GM12878 (cell line): ENCODE measurements around the gene GPR68. TPM values are rescaled to one million over a fixed set of nuclear protein-coding genes. Genes with fewer than 3 reads are reported as not detected.
"Not testable (repeated sequence)": the region's sequence is repeated elsewhere in the genome, so short reads cannot be mapped to it uniquely, and the experiment has no call there.

Experiments used
- ATAC-seq: fragments of 200-7000 bp; cut with Tn5 transposase; 3 replicates; pipeline ENCODE4 v1.9.1; 2020; ENCODE audit warnings: mild to moderate bottlenecking, moderate library complexity
- BruUV-seq: library from RNA; stranded (reverse); fragments of 400-500 nt; replicated peaks from 2 replicates; lab custom pipeline; 2021; lab: Mats Ljungman, UMichigan
- CTCF ChIA-PET: fragments of 300-600 bp; sonication (Branson Sonifier 250); formaldehyde crosslinking; extraction: SDS; loops from one replicate; lab custom pipeline; 2021; ENCODE audit warnings: inconsistent platforms; lab: Yijun Ruan, JAX
- POLR2A ChIA-PET: fragments of 350-600 bp; formaldehyde crosslinking; extraction: SDS; loops from one replicate; lab custom pipeline; 2021; ENCODE audit warnings: inconsistent platforms; lab: Charles Lee
- RAD21 ChIA-PET: fragments of 300-600 bp; sonication (Branson Sonifier 250); formaldehyde crosslinking; loops from one replicate; lab custom pipeline; 2023; ENCODE audit warnings: antibody characterized with exemption; ENCODE audit not compliant: unreplicated experiment; lab: Charles Lee
- SMC1A ChIA-PET: fragments of 300-600 bp; sonication (Branson Sonifier 250); formaldehyde crosslinking; loops from one replicate; lab custom pipeline; 2023; ENCODE audit not compliant: unreplicated experiment, uncharacterized antibody; lab: Charles Lee
- DNase-seq: peaks from one replicate; pipeline ENCODE4 v3.0.0-alpha.2; 2011; ENCODE audit warnings: low read depth, low spot score
- FAIRE-seq: peaks from 3 replicates; lab custom pipeline; 2011; peaks lifted over from hg19 to GRCh38; lab: Jason Lieb, UNC
- H2AFZ ChIP-seq: 2 replicates; pipeline ENCODE4 v1.6.0; 2011; ENCODE audit warnings: low read depth, low read length, control low read depth; ENCODE audit not compliant: control insufficient read depth
- H3K27ac ChIP-seq: 2 replicates; pipeline ENCODE4 v1.5.1; 2011; ENCODE audit warnings: control low read depth; ENCODE audit not compliant: control insufficient read depth, insufficient read depth
- H3K27me3 ChIP-seq, 2 experiments: replicated peaks in 1 of 2; 2 replicates each; pipeline versions ENCODE4 v1.6.0 to v1.6.1; 2011; ENCODE audit warnings: low read length in 1 of 2; ENCODE audit not compliant: control insufficient read depth in 2 of 2, insufficient read depth in 2 of 2
- H3K36me3 ChIP-seq, 2 experiments: 2 replicates each; pipeline ENCODE4 v1.5.1; 2011; ENCODE audit warnings: low read length in 1 of 2; ENCODE audit not compliant: control insufficient read depth in 2 of 2, insufficient read depth in 2 of 2
- H3K4me1 ChIP-seq: 2 replicates; pipeline ENCODE4 v1.6.1; 2011; ENCODE audit warnings: mild to moderate bottlenecking, low read length, moderate library complexity, mixed read lengths; ENCODE audit not compliant: control insufficient read depth, insufficient read depth
- H3K4me2 ChIP-seq: 2 replicates; pipeline ENCODE4 v1.6.0; 2011; ENCODE audit warnings: control low read depth; ENCODE audit not compliant: control insufficient read depth, insufficient read depth
- H3K4me3 ChIP-seq: fragments of 200-600 bp; sonication (generic); 2 replicates; pipeline ENCODE4 v1.5.1; 2016
- H3K79me2 ChIP-seq: 2 replicates; pipeline ENCODE4 v1.6.0; 2011; ENCODE audit warnings: low read length; ENCODE audit not compliant: control insufficient read depth, insufficient read depth
- H3K9ac ChIP-seq: 2 replicates; pipeline ENCODE4 v1.8.0; 2011; ENCODE audit warnings: low read length, control low read depth, mixed read lengths; ENCODE audit not compliant: control insufficient read depth, insufficient read depth
- H3K9me3 ChIP-seq: replicated peaks from 3 replicates; pipeline ENCODE4 v1.5.1; 2011; ENCODE audit warnings: mild to moderate bottlenecking, low read length; ENCODE audit not compliant: control insufficient read depth, insufficient read depth
- H4K20me1 ChIP-seq: 2 replicates; pipeline ENCODE4 v1.6.0; 2011; ENCODE audit not compliant: control insufficient read depth, insufficient read depth
- CREB1 ChIP-seq: IDR thresholded peaks from 2 replicates; pipeline ENCODE4 v1.6.1; 2012; ENCODE audit warnings: low read depth, mild to moderate bottlenecking, inconsistent platforms
- PML ChIP-seq: IDR thresholded peaks from 2 replicates; pipeline ENCODE4 v1.6.1; 2012; ENCODE audit warnings: low read length, inconsistent platforms
- SREBF2 ChIP-seq: IDR thresholded peaks from 2 replicates; pipeline ENCODE4 v1.6.1; 2012; ENCODE audit warnings: mild to moderate bottlenecking, low read length
- WGBS: methylation state at CpG from one replicate; pipeline ENCODE4 v1.1.6; 2016; ENCODE audit warnings: low lambda C conversion rate; ENCODE audit not compliant: insufficient replicate concordance, insufficient coverage; ENCODE audit errors: missing lambda C conversion rate; 5-methylcytosine and 5-hydroxymethylcytosine counted together
- in situ Hi-C: fragments of 300-500 bp; cut with MboI; formaldehyde crosslinking; loops from 9 replicates; pipeline ENCODE4 v1.14.3; 2018; ENCODE audit warnings: mixed read lengths
- intact Hi-C: fragments of 100-400 bp; cut with micrococcal nuclease; formaldehyde crosslinking; loops from one replicate; pipeline ENCODE4 v1.14.2; 2022; ENCODE audit not compliant: unreplicated experiment
- polyA plus RNA-seq, 11 experiments: library from polyadenylated mRNA; depleted of rRNA in 4 of 11; unstranded in 6 of 11; stranded (reverse) in 5 of 11; fragments of >200 nt; fragmentation: Nextera tagmentation in 4 of 11; fragmentation: Illumina TruSeq in 1 of 11; extraction: Ambion mirVana in 4 of 11; extraction: Trizol in 1 of 11; gene quantifications; 1 replicate in 1 of 11; 2 replicates in 10 of 11; pipeline versions ENCODE4 v1.2.1 to v1.2.3, GENCODE V29; 2011 to 2016; ENCODE audit warnings: inconsistent platforms in 2 of 11, missing spikeins in 2 of 11, low read depth in 1 of 11
- total RNA-seq, 4 experiments: library from RNA; depleted of rRNA in 3 of 4; stranded (reverse); fragments of >200 nt in 3 of 4; fragmentation: Illumina TruSeq in 1 of 4; extraction: Trizol in 1 of 4; gene quantifications; 2 replicates each; pipeline versions ENCODE4 v1.2.1 to v1.2.3, GENCODE V29; 2013 to 2021
- TF ChIP-seq, protein P1 (sequence below): fragments of 450-650 bp; formaldehyde crosslinking; IDR thresholded peaks from 2 replicates; pipeline ENCODE4 v1.4.0; 2022; ENCODE audit warnings: mild to moderate bottlenecking, moderate library complexity
- TF ChIP-seq, protein P2 (sequence below): fragments of 450-650 bp; IDR thresholded peaks from 2 replicates; pipeline ENCODE4 v1.6.1; 2017; ENCODE audit warnings: low read depth, mild to moderate bottlenecking, moderate library complexity

The GPR68 gene
- total and polyA plus RNA-seq, 10 of the 15 experiments (the other 5 are each of a cell fraction or from before 2014, with no cell fraction given): 0.06 to 3.4 (median 1.8) TPM

DNA sequence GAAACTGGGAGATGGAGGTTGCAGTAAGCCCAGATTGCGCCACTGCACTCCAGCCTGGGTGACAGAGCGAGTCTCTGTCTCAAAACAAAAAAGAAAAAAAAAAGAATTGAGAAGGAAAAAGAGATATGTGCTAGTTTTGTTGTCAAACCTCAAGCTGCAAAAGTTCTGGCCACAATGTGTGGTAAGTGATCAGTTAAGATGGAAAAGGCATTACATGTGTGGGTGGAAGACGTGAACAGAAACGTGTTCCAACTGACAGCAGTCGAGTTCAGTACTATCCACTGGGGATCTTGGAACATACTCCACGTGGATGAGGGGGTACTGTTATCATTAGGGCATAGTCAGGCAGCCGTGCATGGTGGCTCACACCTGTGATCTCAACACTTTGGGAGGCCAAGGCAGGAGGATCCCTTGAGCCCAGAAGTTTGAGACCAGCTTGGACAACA, 17.3 kb downstream of the GPR68 start (continued):
- TF ChIP-seq SREBF2 (no peak), CREB1 (no peak), PML (no peak)
- TF ChIP-seq, protein P1, sequence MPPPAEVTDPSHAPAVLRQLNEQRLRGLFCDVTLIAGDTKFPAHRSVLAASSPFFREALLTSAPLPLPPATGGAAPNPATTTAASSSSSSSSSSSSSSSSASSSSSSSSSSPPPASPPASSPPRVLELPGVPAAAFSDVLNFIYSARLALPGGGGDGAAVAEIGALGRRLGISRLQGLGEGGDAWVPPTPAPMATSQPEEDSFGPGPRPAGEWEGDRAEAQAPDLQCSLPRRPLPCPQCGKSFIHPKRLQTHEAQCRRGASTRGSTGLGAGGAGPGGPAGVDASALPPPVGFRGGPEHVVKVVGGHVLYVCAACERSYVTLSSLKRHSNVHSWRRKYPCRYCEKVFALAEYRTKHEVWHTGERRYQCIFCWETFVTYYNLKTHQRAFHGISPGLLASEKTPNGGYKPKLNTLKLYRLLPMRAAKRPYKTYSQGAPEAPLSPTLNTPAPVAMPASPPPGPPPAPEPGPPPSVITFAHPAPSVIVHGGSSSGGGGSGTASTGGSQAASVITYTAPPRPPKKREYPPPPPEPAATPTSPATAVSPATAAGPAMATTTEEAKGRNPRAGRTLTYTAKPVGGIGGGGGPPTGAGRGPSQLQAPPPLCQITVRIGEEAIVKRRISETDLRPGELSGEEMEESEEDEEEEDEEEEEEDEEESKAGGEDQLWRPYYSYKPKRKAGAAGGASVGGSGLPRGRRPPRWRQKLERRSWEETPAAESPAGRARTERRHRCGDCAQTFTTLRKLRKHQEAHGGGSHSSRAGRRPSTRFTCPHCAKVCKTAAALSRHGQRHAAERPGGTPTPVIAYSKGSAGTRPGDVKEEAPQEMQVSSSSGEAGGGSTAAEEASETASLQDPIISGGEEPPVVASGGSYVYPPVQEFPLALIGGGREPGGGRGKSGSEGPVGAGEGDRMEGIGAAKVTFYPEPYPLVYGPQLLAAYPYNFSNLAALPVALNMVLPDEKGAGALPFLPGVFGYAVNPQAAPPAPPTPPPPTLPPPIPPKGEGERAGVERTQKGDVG: 0 out of 2 replicates have a peak, but pooled peaks have one; percentile 7
- TF ChIP-seq, protein P2, sequence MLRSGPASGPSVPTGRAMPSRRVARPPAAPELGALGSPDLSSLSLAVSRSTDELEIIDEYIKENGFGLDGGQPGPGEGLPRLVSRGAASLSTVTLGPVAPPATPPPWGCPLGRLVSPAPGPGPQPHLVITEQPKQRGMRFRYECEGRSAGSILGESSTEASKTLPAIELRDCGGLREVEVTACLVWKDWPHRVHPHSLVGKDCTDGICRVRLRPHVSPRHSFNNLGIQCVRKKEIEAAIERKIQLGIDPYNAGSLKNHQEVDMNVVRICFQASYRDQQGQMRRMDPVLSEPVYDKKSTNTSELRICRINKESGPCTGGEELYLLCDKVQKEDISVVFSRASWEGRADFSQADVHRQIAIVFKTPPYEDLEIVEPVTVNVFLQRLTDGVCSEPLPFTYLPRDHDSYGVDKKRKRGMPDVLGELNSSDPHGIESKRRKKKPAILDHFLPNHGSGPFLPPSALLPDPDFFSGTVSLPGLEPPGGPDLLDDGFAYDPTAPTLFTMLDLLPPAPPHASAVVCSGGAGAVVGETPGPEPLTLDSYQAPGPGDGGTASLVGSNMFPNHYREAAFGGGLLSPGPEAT: peak; percentile 68; the same call in 1 of the 2 replicates

DNA sequence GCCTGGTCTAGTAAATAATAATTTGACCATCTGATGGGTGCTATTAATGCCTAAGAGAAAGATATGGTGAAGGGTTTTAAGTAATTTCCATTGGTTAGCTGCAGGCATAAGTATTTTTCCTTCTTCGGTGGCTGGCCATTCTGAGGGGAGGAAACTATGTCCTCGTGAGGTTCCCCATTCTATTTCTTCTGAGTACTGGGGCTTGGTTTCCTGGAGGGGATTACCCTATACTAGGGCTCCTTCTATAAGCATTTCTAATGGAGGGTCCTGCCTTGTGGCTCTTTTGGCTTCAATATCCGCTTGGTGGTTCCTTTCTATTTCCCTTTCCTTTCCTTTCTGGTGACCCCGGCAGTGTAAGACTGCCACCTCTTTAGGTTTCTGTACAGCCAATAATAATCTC, 18.1 kb downstream of the GPR68 start:
- ChIA-PET RAD21 (interaction anchor here (1.6 to 5.5 kb wide), 7 partner anchors 13 to 96 kb away, joined by 3 to 90 read pairs (median 16); partner anchors contain the start of gene GPR68), POLR2A (interaction anchor here (0.7 to 4.6 kb wide), 2 partner anchors 17 to 169 kb away, joined by 3 to 108 read pairs; partner anchors contain the start of gene GPR68), CTCF (interaction anchor here (0.9 to 4.7 kb wide), 5 partner anchors 14 to 49 kb away, joined by 3 to 59 read pairs (median 8); partner anchors contain the start of gene GPR68), SMC1A (interaction anchor here (1.1 to 5.7 kb wide), 5 partner anchors 16 to 39 kb away, joined by 3 to 142 read pairs (median 4); partner anchors contain the start of gene GPR68)
- H3K4me3 ChIP-seq, H3K4me2 ChIP-seq, H3K9me3 ChIP-seq, FAIRE-seq, intact Hi-C loops, H3K27ac ChIP-seq, H2AFZ ChIP-seq, H3K9ac ChIP-seq, H3K36me3 ChIP-seq, H4K20me1 ChIP-seq, BruUV-seq, ATAC-seq, H3K79me2 ChIP-seq, H3K27me3 ChIP-seq, DNase-seq, in situ Hi-C loops: not testable (repeated sequence)
- peaks cover 51% of the 10 kb centered on the region for H3K4me1 ChIP-seq
- WGBS: 83% methylated on average over 4 of the region's 4 CpGs
